D721Med (cell line): Measurements from ENCODE around the gene RTP3.
A peak's percentile ranks its signal among the peaks of the same experiment; 100 is the strongest.

Experiments used
- DNase-seq: peaks from one replicate; pipeline ENCODE4 v3.0.0; 2011; ENCODE audit warnings: low spot score; ENCODE audit not compliant: insufficient read length
- FAIRE-seq: peaks from 2 replicates; lab custom pipeline; 2011; peaks lifted over from hg19 to GRCh38; lab: Jason Lieb, UNC
- TF ChIP-seq, protein P1 (sequence below): IDR thresholded peaks from 2 replicates; pipeline ENCODE4 v1.5.1; 2012; ENCODE audit warnings: mild to moderate bottlenecking, control low read depth; ENCODE audit not compliant: insufficient read depth; ENCODE audit errors: missing control alignments

RTP3 gene

DNA sequence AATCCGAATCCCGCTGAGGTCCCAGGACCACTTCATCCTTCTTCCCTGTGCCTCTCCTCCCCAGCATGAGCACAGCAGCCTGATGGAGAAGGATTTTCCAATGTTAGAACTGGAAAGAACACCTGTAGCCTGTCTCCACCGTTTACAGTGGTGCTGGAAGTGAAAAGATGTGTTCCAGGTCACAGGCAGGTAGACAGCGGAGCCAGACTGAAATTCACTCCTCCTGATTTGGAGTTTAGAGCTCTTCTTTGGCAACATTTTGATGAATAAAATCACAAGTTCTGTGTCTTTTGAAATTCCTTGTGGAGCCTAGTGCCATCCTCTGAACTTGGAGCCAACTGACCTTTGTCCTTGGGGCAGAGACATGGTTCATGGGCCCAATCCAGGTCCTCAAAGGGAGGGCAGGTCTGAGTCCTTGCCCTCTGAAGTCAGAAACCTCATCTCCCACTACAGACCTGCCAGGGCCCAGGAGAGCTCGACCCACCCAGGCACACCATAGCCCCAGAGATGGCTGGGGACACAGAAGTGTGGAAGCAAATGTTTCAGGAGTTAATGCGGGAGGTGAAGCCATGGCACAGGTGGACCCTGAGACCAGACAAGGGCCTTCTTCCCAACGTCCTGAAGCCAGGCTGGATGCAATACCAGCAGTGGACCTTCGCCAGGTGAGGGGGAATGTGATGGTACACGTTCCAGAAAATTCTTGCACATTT, at the start of gene RTP3:
Gene RTP3 (plus strand): TSS at position 421 of the 710 bp plus-strand sequence. CDS start 87 bp downstream, at position 508.
- FAIRE-seq (no peak), DNase-seq (no peak)
- TF ChIP-seq, protein P1, sequence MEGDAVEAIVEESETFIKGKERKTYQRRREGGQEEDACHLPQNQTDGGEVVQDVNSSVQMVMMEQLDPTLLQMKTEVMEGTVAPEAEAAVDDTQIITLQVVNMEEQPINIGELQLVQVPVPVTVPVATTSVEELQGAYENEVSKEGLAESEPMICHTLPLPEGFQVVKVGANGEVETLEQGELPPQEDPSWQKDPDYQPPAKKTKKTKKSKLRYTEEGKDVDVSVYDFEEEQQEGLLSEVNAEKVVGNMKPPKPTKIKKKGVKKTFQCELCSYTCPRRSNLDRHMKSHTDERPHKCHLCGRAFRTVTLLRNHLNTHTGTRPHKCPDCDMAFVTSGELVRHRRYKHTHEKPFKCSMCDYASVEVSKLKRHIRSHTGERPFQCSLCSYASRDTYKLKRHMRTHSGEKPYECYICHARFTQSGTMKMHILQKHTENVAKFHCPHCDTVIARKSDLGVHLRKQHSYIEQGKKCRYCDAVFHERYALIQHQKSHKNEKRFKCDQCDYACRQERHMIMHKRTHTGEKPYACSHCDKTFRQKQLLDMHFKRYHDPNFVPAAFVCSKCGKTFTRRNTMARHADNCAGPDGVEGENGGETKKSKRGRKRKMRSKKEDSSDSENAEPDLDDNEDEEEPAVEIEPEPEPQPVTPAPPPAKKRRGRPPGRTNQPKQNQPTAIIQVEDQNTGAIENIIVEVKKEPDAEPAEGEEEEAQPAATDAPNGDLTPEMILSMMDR = no peak

DNA sequence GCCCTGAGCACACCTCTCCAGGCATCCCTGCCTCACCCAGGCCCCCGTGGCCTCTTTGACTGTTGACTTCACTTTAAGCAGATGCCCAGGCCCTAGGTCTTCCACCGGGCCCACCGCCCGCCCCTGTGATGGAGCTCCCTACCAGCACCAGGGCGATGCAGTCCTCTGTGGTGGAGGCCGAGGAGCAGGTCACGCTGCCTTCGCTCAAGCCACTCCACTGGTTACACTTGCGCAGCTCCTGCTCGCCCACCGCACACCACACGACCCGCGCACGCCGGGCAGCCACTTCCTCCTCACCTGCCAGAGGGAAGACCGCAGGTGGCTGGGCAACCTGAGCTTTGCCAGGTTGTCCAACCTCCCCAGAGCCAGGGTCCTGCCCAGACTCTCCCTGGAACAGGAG, 49.1 kb upstream of the RTP3 start:
- no peak for DNase-seq
- no peak for FAIRE-seq
- TF ChIP-seq, protein P1 = no peak

DNA sequence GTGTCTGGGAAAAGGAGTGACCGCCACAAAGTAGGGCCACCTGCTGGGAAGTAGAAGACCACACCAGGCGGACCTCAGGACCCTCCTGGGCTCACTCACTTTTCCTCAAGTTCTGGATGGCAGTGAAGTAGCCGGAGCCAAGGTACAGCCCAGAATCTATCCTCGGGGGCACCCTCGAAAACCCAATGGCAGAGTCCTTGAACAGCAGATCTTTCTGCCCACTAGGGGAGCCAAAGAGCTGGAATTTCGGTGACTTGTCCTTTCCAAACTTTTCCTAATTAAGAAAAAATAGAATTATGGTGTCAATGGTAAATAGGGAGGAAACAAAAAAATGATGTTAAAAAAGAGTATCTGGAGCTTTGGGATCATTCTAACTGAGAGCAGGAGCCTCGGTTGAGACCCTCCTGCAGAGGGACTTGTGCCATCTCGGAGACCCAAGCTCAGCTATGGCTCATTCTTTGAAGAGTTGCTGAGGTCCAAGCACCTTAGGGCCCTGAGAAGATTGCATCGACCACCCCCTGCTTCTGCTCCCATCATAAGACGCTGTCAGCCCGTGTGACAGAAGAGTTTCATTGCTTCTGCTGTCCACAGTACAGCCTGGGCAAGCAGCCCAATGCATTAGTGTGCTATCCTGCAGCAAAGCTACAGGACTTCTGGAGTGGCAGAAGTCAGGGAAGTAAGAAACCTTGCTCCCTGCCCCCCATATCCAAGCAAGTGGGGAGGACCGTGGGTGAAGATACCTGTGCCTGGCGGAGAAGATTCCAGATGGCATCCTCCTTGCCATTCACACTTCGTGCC, 47.8 kb upstream of the RTP3 start:
- no peak for FAIRE-seq

DNA sequence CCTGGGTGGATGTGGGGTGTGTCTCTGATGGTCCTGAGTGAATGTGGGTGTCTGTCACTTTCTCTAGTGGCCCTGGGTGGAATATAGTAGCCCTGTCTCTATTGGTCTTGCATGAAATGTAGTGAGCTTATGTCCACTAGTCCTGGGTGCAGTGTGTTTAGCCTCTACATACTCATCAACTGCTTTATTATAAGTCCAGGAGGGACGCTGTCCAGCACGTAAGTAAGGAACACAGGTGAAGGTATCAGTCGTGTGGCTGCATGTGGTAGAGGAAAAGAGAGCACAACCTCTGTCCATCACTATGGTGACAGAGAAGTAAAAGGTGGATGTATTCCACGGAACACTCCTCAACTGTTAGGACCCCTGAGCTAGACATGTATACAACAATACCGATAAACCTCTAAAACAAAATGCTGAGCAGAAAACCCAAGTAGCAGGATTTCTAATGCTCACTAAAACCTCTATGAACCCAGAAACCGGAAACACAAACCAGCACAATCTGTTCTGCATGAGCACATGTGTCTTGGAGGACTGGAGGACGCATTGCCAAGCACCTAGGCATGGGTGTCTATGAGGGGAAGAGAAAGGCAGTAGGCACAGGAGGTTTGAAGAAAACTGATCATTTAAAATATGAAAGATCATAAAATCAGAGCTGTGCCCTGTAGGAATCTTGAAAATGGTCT, 44.1 kb upstream of the RTP3 start:
- TF ChIP-seq, protein P1 = no peak
- FAIRE-seq = no peak
- no peak for DNase-seq

More for the DNA sequence above, 47.8 kb upstream of the RTP3 start:
- TF ChIP-seq, protein P1 = peak; percentile 31
- DNase-seq = no peak

DNA sequence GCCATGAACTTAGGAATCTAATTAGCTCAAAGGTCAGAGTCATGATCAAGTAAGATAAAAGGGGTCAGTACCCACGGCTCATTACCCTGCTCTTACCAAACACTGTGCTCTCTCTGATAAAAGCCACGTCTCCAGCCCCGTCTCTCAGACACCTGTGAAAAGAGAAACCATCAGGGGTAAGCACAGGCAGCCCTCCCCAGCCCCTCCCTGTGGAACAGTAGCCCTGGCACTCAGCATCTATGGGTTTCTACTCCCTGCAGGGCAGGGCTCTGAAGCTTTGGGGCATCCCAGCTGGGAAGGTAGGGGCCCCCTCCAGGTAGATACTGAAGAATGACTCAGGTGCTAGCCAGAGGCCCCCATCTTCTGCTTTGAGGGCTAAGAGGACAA, 43.6 kb upstream of the RTP3 start:
- FAIRE-seq (no peak), DNase-seq (no peak)
- TF ChIP-seq, protein P1 = no peak

DNA sequence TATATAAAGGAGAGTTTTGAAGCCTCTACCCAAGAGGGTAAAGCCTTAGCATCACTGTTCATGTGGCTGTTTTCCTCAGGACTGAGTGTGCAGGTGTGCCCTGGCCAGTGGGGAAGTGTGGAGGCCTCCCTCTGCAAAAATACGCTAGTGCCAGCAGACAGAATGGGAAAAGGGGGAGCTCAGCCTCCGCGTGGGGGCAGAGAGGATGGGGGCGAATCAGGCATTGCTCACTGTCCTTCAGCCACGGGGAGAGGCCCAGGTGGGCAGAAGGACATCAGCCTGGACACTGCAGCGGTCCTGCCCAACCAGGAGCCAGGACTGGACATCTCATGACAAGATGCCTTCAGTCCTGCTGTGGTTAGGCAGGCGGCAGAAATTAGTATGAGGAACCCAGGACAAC, 43.2 kb upstream of the RTP3 start:
- TF ChIP-seq, protein P1 = no peak
- DNase-seq = no peak
- FAIRE-seq = no peak
